HUES48 (cell line): Measurements from ENCODE around the gene SMARCD3.

Source experiments
- H3K27ac ChIP-seq: one replicate; pipeline ENCODE4 v1.7.0; 2013; ENCODE audit warnings: low read depth, low read length, inconsistent platforms
- H3K27me3 ChIP-seq: 2 replicates; pipeline ENCODE4 v1.6.1; 2013; ENCODE audit warnings: mild to moderate bottlenecking, low read length; ENCODE audit not compliant: control insufficient read depth, insufficient read depth
- H3K36me3 ChIP-seq: 2 replicates; pipeline ENCODE4 v1.6.1; 2013; ENCODE audit warnings: low read length; ENCODE audit not compliant: control insufficient read depth, insufficient read depth
- H3K4me1 ChIP-seq: 2 replicates; pipeline ENCODE4 v1.6.1; 2013; ENCODE audit warnings: mild to moderate bottlenecking, low read length; ENCODE audit not compliant: control insufficient read depth, insufficient read depth
- H3K4me3 ChIP-seq: 2 replicates; pipeline ENCODE4 v1.5.1; 2013; ENCODE audit warnings: mild to moderate bottlenecking, low read depth, low read length
- H3K9ac ChIP-seq: 2 replicates; pipeline ENCODE4 v1.6.1; 2013; ENCODE audit warnings: mild to moderate bottlenecking, low read depth, low read length, moderate library complexity
- H3K9me3 ChIP-seq: 2 replicates; pipeline ENCODE4 v1.6.1; 2013; ENCODE audit warnings: low read length; ENCODE audit not compliant: control insufficient read depth, insufficient read depth

The SMARCD3 gene

DNA sequence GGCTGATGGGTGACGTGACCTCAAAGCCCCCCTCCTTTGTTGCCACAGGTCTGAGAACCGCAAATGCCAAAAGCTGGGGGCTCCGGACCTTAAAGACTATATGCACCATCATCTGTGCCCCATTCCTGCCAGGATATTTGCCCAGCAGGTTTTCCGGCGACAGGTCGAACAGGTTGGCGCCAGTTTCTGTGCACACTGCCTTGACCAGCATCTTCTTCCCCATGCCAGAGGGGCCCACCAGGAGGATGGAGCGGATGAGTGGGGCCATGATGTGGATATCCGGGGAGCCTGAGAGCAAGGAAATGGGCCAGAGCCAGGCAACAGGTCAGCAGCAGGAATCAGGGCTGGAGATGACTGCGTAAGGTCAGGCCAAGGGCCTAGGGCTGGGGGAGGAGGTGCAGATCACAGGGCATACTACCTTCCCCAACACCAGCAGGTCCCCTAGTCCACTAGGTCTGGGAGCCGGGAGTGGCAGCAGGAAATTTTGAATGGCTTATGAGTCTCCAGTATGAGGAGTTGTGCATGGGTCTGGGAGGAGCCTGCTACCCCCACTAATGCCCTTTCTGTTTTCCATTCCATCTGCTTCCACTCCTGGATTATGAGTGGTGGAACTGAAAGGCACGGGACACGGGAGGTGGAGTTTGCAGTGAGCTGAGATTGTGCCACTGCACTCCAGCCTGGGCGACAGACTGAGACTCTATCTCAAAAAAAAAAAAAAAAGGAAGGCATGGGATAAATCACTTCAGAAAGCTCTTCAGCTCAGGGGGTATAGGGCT lies 55.1 kb downstream of the SMARCD3 start:
- Histone ChIP-seq H3K27ac (no peak overlapping the region), H3K4me1 (no peaks in the 10 kb centered on the region), H3K9me3 (no peaks in the 10 kb centered on the region), H3K36me3 (no peaks in the 10 kb centered on the region), H3K9ac (no peak overlapping the region), H3K4me3 (no peak overlapping the region), H3K27me3 (no peaks in the 10 kb centered on the region; the same call in none of the 2 replicates)

DNA sequence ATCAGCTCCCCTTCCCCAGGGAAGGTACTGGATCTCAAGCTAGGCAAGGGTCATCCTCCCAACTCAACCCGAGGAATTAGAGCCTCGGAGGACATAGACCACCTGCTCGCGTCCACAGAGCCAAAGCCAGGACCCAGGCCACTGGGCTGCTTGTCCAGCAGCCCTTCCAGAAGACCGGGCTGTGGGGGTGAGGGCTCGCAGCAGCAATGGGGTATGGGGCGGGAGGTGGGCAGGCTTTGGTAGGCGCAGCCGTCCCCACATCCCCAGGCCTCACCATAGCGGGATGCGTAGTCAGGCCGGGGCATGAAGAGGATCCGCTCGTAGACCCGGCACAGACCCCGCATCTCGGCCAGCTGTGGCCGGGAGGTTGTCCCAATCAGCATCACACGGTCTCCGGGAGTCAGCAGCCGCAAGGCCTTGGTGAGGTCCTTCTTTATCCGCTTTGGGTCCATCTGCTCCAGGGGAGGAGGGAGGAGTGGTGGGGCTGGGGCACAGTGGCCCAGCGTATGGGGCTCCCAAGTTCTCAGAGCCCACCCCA lies 56.4 kb downstream of the SMARCD3 start:
- Histone ChIP-seq H3K27me3 (no peaks in the 10 kb centered on the region; the same call in none of the 2 replicates), H3K27ac (no peak overlapping the region), H3K36me3 (no peaks in the 10 kb centered on the region), H3K9me3 (no peaks in the 10 kb centered on the region), H3K4me1 (no peaks in the 10 kb centered on the region), H3K4me3 (no peak overlapping the region), H3K9ac (no peak overlapping the region)

DNA sequence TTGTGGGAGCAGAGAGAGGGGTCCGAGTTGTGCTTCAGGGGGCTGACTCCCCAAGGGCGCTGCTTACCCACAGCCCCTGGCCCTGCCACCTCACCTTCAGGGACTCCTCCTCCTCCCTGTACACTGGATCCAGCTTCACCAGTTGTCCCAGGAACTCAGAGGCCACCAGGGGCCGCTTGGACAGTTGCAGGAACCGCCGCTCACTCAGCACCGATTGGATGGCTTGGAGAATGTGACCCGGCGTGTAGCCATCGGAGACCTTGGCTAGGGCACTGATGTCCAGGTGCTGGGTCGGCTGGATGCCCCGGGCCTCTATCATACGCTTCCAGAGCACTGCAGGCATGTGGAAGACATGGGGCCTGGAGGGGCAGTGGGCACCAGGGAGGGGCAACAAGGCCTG lies 57.0 kb downstream of the SMARCD3 start:
- no peak overlapping the region for H3K27ac ChIP-seq
- H3K4me3 ChIP-seq: no peak overlapping the region
- H3K36me3 ChIP-seq: no peaks in the 10 kb centered on the region
- H3K4me1 ChIP-seq: no peaks in the 10 kb centered on the region
- no peaks in the 10 kb centered on the region for H3K9me3 ChIP-seq
- H3K9ac ChIP-seq: no peak overlapping the region
- H3K27me3 ChIP-seq: no peaks in the 10 kb centered on the region; the same call in none of the 2 replicates

DNA sequence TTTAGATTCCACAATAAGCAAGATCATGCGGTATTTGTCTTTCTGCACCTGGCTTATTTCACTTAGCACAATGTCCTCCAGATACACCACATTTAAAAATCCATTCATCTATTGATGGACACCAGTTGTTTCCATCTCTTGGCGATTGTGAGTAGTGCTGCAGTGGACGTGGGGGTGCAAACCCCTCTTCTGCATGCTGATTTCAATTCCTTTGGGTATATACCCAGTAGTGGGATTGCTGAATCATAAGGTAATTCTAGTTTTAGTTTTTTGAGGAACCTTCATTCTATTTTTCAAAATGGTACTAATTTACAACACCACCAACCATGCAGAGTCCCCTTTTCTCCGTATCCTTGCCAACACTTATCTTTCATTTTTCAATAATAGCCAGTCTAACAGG lies 59.5 kb downstream of the SMARCD3 start:
- Histone ChIP-seq H3K9ac (no peak overlapping the region), H3K4me1 (no peaks in the 10 kb centered on the region), H3K4me3 (no peak overlapping the region), H3K27ac (no peak overlapping the region), H3K27me3 (no peaks in the 10 kb centered on the region; the same call in 1 of the 2 replicates), H3K9me3 (no peaks in the 10 kb centered on the region), H3K36me3 (no peaks in the 10 kb centered on the region)
